ENCODE measurements around the gene CDH8. TPM values are rescaled to one million over a fixed set of nuclear protein-coding genes. Genes with fewer than 3 reads are reported as not detected.

Gene CDH8
- polyA plus RNA-seq, 2 of the 4 experiments (the other 2 are of a cell fraction), result 0.23 to 0.94 TPM

GRCh38 chr16:61726701-61727100 is 309.5 kb downstream of the CDH8 start:
- Histone ChIP-seq H3K4me1 (no peaks in the 10 kb centered on the region), H3K9me3 (no peaks in the 10 kb centered on the region), H3K4me2 (no peak overlapping the region), H3K4me3 (no peak overlapping the region), H3K27ac (no peak overlapping the region)
- ATAC-seq (no peak), FAIRE-seq (no peak), DNase-seq (ENCODE audit: low read depth in 1 of 2, low spot score in 1 of 2) (no peak)
- ChIA-PET CTCF (no interaction called here), POLR2A (no interaction called here)
- WGBS (ENCODE audit: missing lambda C conversion rate), result 15% methylated on average over 3 of the region's 3 CpGs
- TF ChIP-seq MYC (IDR thresholded peaks at IDR 0.05; ENCODE audit: borderline replicate concordance, low read length), result no peak
- TF ChIP-seq CHD2 (IDR thresholded peaks at IDR 0.05; ENCODE audit: low read length, partially characterized antibody), result no peak
- TF ChIP-seq RNF2 (IDR thresholded peaks at IDR 0.05; ENCODE audit: borderline replicate concordance, low read depth), result no peak
- no peak for TF ChIP-seq CBX2 (IDR thresholded peaks at IDR 0.05; ENCODE audit: borderline replicate concordance, low read depth)
- TF ChIP-seq RAD21 (conservative IDR thresholded peaks at IDR 0.05 in 1 of 2, IDR thresholded peaks at IDR 0.05 in 1 of 2), result no peak
- TF ChIP-seq BHLHE40 (IDR thresholded peaks at IDR 0.05; ENCODE audit: low read depth, low read length), result no peak
- no peak for TF ChIP-seq BCL3 (IDR thresholded peaks at IDR 0.05)
- no peak for TF ChIP-seq ZSCAN20 (CRISPR knock-in tag; IDR thresholded peaks at IDR 0.05)
- no peak for TF ChIP-seq HOXA7 (CRISPR knock-in tag; IDR thresholded peaks at IDR 0.05)
- no peak for TF ChIP-seq NR3C1 (IDR thresholded peaks at IDR 0.05)
- no peak for TF ChIP-seq MAZ (IDR thresholded peaks at IDR 0.05; ENCODE audit: borderline replicate concordance, low read depth, low read length)
- TF ChIP-seq JUN (IDR thresholded peaks at IDR 0.05), result no peak
- no peak for TF ChIP-seq HES2 (IDR thresholded peaks at IDR 0.05)
- TF ChIP-seq FOSB (CRISPR knock-in tag; IDR thresholded peaks at IDR 0.05), result no peak
- TF ChIP-seq GATA3 (IDR thresholded peaks at IDR 0.05; ENCODE audit: borderline replicate concordance), result no peak
- TF ChIP-seq FOXS1 (CRISPR knock-in tag; IDR thresholded peaks at IDR 0.05), result no peak

DNA sequence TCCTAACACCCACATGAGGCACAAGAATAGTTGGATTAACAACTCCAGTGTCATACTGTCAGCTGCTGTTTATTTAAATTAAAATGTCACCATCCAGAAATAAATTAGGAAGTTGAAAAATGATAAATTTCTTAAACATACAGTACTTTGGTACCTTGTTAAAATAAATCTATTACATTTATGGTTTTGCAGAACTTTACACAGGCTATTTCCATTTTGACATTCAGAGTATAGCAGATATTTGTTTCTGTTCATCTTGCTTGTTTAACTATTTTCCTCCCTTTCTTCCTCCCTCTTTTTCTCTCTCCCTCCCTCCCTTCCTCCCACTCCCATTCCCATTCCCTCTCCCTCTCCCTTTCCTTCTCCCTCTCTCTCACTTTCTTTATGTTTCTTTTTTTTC is 310.1 kb downstream of the CDH8 start:
- Histone ChIP-seq H3K4me1 (no peaks in the 10 kb centered on the region), H3K9me3 (no peaks in the 10 kb centered on the region), H3K4me3 (no peak overlapping the region), H3K4me2 (no peak overlapping the region), H3K27ac (no peak overlapping the region)
- ATAC-seq (no peak), FAIRE-seq (no peak), DNase-seq (ENCODE audit: low read depth in 1 of 2, low spot score in 1 of 2) (no peak)
- ChIA-PET CTCF (no interaction called here), POLR2A (no interaction called here)
- TF ChIP-seq, protein P1, sequence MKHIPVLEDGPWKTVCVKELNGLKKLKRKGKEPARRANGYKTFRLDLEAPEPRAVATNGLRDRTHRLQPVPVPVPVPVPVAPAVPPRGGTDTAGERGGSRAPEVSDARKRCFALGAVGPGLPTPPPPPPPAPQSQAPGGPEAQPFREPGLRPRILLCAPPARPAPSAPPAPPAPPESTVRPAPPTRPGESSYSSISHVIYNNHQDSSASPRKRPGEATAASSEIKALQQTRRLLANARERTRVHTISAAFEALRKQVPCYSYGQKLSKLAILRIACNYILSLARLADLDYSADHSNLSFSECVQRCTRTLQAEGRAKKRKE (CRISPR knock-in tag; IDR thresholded peaks at IDR 0.05; ENCODE audit: low read depth), result no peak
- TF ChIP-seq JUN (IDR thresholded peaks at IDR 0.05) (no peak), TFCP2L1 (CRISPR knock-in tag; IDR thresholded peaks at IDR 0.05) (no peak), PHF8 (IDR thresholded peaks at IDR 0.05; ENCODE audit: borderline replicate concordance, low read depth) (no peak), CBX2 (IDR thresholded peaks at IDR 0.05; ENCODE audit: borderline replicate concordance, low read depth) (no peak), E2F6 (IDR thresholded peaks at IDR 0.05; ENCODE audit: borderline replicate concordance, low read depth) (no peak), MAZ (IDR thresholded peaks at IDR 0.05; ENCODE audit: borderline replicate concordance, low read depth, low read length) (no peak), BHLHE40 (IDR thresholded peaks at IDR 0.05; ENCODE audit: low read depth, low read length) (no peak), BCL3 (IDR thresholded peaks at IDR 0.05) (no peak), SREBF2 (IDR thresholded peaks at IDR 0.05) (no peak), RNF2 (IDR thresholded peaks at IDR 0.05; ENCODE audit: borderline replicate concordance, low read depth) (no peak), NR3C1 (IDR thresholded peaks at IDR 0.05) (no peak), RFX5 (IDR thresholded peaks at IDR 0.05) (no peak), SMC3 (IDR thresholded peaks at IDR 0.05) (no peak), RCOR1 (IDR thresholded peaks at IDR 0.05; ENCODE audit: low read depth, low read length) (no peak)
- TF ChIP-seq, protein P2, sequence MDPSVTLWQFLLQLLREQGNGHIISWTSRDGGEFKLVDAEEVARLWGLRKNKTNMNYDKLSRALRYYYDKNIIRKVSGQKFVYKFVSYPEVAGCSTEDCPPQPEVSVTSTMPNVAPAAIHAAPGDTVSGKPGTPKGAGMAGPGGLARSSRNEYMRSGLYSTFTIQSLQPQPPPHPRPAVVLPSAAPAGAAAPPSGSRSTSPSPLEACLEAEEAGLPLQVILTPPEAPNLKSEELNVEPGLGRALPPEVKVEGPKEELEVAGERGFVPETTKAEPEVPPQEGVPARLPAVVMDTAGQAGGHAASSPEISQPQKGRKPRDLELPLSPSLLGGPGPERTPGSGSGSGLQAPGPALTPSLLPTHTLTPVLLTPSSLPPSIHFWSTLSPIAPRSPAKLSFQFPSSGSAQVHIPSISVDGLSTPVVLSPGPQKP (IDR thresholded peaks at IDR 0.05; ENCODE audit: low read depth, low read length), result no peak
- TF ChIP-seq, protein P3, sequence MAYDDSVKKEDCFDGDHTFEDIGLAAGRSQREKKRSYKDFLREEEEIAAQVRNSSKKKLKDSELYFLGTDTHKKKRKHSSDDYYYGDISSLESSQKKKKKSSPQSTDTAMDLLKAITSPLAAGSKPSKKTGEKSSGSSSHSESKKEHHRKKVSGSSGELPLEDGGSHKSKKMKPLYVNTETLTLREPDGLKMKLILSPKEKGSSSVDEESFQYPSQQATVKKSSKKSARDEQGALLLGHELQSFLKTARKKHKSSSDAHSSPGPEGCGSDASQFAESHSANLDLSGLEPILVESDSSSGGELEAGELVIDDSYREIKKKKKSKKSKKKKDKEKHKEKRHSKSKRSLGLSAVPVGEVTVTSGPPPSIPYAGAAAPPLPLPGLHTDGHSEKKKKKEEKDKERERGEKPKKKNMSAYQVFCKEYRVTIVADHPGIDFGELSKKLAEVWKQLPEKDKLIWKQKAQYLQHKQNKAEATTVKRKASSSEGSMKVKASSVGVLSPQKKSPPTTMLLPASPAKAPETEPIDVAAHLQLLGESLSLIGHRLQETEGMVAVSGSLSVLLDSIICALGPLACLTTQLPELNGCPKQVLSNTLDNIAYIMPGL (CRISPR knock-in tag; IDR thresholded peaks at IDR 0.05; ENCODE audit: borderline replicate concordance), result no peak
